K562 treated with DMSO at 1 percent for 24 hours (cell line): Measurements from ENCODE around the gene P2RY2. TPM values are rescaled to one million over a fixed set of nuclear protein-coding genes. Genes with fewer than 3 reads are reported as not detected.

Source experiments
- total RNA-seq: library from RNA; unstranded; fragments of 300-600 nt; gene quantifications from 2 replicates; pipeline ENCODE4 v1.2.3, GENCODE V29; 2022; ENCODE audit warnings: low read depth; ENCODE audit not compliant: insufficient read depth

P2RY2 gene
- not detected in 2 replicates for total RNA-seq

GRCh38 chr11:73218106-73218829, at the start of gene P2RY2:
Gene P2RY2 (plus strand): TSS chr11:73218281. CDS start chr11:73234160, 15,879 bp downstream.

GRCh38 chr11:73271936-73272679, 54.0 kb downstream of the P2RY2 start, which contains the start of gene P2RY6:
Gene P2RY6 (plus strand): TSS chr11:73272338. CDS start chr11:73296519, 24,181 bp downstream.

Other genes with a start within 250 kb of the P2RY2 start
- 11.2 and 12.7 TPM in 2 replicates for gene FCHSD2, start 76.0 kb upstream of the P2RY2 start, total RNA-seq
- not detected in 2 replicates for gene P2RY6, start 54.1 kb downstream of the P2RY2 start, total RNA-seq
- gene ARHGEF17, start 90.0 kb downstream of the P2RY2 start, total RNA-seq, result 0.14 and 0.39 TPM in 2 replicates
- 28.2 and 28.4 TPM in 2 replicates for gene RELT, start 158.1 kb downstream of the P2RY2 start, total RNA-seq